IPS DF 6.9 (cell line): ENCODE results near the gene RNU6-9.
"Not testable (repeated sequence)": the region's sequence is repeated elsewhere in the genome, so short reads cannot be mapped to it uniquely, and the experiment has no call there.

Experiments used
- DNase-seq: peaks from one replicate; pipeline ENCODE4 v3.0.0-alpha.2; 2013; ENCODE audit warnings: low read depth, low spot score
- H3K27ac ChIP-seq: one replicate; pipeline ENCODE4 v1.5.1; 2013; ENCODE audit warnings: low read length, control low read depth
- H3K27me3 ChIP-seq: 2 replicates; pipeline ENCODE4 v1.6.1; 2013; ENCODE audit warnings: mild to moderate bottlenecking, low read length; ENCODE audit not compliant: control insufficient read depth, insufficient read depth
- H3K36me3 ChIP-seq: 2 replicates; pipeline ENCODE4 v1.6.1; 2013; ENCODE audit warnings: low read length; ENCODE audit not compliant: control insufficient read depth, insufficient read depth
- H3K4me1 ChIP-seq: 2 replicates; pipeline ENCODE4 v1.6.1; 2013; ENCODE audit warnings: low read length; ENCODE audit not compliant: control insufficient read depth, insufficient read depth
- H3K4me3 ChIP-seq: 2 replicates; pipeline ENCODE4 v1.5.1; 2013; ENCODE audit warnings: mild to moderate bottlenecking, low read length
- H3K9me3 ChIP-seq: 2 replicates; pipeline ENCODE4 v1.6.1; 2013; ENCODE audit warnings: low read length, inconsistent platforms; ENCODE audit not compliant: control insufficient read depth, insufficient read depth
- WGBS: extraction: QIAGEN DNeasy Blood & Tissue Kit; methylation state at CpG from one replicate; pipeline ENCODE4 v1.1.7; 2013; ENCODE audit warnings: mixed read lengths, missing lambda C conversion rate; ENCODE audit not compliant: insufficient read length, insufficient coverage; 5-methylcytosine and 5-hydroxymethylcytosine counted together

RNU6-9 gene

DNA sequence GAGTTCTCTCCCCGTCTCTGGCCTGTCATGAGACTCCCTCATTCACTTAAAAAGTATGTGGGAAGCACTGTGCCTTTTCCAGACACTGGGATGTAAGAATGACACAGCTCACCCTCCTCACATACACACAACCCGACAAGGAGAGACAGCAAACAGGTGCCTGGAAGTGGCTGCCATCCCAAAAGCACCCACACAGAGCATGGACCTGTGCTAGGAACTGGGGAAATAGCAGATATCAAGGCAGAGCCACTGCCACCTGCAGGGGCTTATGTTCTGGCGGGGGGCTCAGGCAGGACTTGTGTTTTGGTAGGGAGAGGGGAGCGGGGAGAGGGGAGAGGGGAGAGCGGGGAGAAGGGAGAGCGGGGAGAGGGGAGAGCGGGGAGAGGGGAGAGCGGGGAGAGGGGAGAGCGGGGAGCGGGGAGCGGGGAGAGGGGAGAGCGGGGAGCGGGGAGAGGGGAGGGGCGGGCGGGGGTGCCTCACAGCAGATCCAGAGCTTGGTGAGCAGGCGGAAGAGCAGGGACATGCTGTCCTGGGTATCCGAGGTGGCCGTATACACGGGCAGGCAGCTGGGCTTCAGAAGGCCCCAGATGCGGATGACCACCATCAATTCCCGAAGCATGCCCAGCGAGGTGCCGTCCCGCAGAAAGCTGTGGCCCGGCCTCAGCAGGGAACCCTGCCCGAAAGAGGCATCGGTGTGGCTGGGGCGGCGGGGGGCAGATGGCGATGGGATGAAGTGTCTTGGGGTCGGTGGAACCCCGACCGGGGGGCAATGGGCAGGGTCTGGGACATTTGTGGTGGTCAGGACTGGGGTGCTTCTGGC lies 21.6 kb upstream of the RNU6-9 start:
- no peaks in the 10 kb centered on the region for H3K27me3 ChIP-seq
- H3K27ac ChIP-seq: no peak overlapping the region
- DNase-seq: no peak
- no peaks in the 10 kb centered on the region for H3K9me3 ChIP-seq
- no peak overlapping the region for H3K4me3 ChIP-seq
- H3K36me3 ChIP-seq: peaks cover 21% of the 10 kb centered on the region; the same call in 1 of the 2 replicates
- H3K4me1 ChIP-seq: peaks cover 13% of the 10 kb centered on the region
- WGBS: no CpG with 5 or more reads among the region's 33 CpGs

DNA sequence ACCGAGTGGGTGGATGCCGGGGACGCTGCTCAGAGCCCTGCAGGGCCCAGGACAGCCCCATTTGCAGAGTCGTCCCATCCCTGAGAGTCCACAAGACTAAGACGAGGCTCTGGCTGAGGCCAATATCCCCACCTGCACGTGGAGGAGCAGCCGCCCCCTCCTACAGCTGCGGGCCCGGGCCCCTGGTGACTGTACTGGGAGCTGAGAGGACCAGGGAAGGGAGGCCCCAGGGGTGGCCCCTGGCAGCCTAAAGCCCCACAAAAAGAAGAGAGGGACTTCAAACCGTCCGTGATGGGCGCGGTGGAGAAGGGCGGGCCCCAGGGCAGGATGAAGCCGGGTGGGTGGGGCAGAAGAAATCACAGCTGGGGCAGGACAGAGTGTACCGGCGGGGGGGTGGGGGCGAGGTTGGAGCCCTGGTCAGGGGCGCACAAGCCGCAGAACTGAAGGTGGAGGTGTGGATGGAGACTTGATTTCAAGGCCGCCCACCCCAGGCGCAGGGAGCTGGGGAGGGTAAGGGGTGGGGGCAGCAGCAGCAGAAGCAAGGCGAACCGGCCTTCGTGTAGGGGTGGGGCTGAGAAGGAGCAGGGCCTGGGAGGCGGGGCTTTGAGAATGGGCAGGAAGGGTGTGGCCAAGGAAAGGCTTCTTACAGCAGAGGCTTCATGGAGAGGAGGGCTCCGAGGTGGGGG lies 20.9 kb upstream of the RNU6-9 start:
- H3K27me3 ChIP-seq: no peaks in the 10 kb centered on the region
- H3K9me3 ChIP-seq: no peaks in the 10 kb centered on the region
- H3K4me1 ChIP-seq: peaks cover 11% of the 10 kb centered on the region
- DNase-seq: no peak
- WGBS: no CpG with 5 or more reads among the region's 27 CpGs
- no peak overlapping the region for H3K27ac ChIP-seq
- H3K36me3 ChIP-seq: peaks cover 23% of the 10 kb centered on the region; the same call in 1 of the 2 replicates
- H3K4me3 ChIP-seq: no peak overlapping the region

DNA sequence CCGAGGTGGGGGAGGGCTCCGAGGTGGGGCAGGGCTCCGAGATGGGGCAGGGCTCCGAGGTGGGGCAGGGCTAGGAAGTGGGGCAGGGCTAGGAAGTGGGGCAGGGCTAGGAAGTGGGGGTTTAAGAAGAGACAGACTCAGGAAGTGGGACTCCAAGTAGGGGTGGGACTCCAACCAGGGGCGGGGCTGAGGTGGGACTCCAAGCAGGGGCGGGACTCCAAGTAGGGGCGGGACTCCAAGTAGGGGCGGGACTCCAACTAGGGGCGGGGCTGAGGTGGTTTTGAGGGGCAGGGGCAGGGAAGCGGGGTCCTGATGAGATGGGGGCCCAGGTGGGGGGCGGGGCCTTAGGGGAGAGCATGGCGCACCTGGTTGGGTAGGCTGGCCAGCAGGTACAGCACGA lies 20.2 kb upstream of the RNU6-9 start:
- H3K9me3 ChIP-seq: no peaks in the 10 kb centered on the region
- H3K27me3 ChIP-seq: no peaks in the 10 kb centered on the region
- peaks cover 11% of the 10 kb centered on the region for H3K4me1 ChIP-seq
- DNase-seq: no peak
- peaks cover 20% of the 10 kb centered on the region; the same call in 1 of the 2 replicates for H3K36me3 ChIP-seq
- H3K27ac ChIP-seq: no peak overlapping the region
- H3K4me3 ChIP-seq: no peak overlapping the region; the same call in 1 of the 2 replicates
- no CpG with 5 or more reads among the region's 13 CpGs for WGBS

DNA sequence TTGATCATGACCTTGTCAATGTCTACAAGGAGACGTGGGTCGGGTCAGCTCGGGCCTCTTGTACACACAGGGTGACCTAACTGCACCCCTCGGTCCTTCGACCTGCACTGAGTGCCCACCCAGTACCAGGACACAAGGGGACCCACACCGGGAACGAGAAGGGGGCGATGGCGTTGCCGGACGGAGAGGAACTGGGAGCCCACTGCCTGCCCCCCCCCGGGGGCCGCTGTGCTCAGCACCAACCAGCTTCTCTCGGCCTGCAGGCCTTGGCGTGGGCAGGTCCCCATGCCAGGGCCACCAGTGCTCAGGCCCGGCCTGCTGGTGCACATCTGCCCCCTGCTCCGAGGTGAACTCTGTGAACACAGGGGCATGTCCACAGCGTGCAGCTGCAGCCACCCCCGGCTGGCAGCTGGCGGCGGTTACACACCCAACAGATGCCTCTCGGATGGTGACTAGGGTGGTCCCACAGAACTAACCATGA lies 19.7 kb upstream of the RNU6-9 start:
- Histone ChIP-seq H3K4me1 (peaks cover 11% of the 10 kb centered on the region), H3K36me3 (peaks cover 15% of the 10 kb centered on the region; the same call in 1 of the 2 replicates), H3K27ac (no peak overlapping the region), H3K4me3 (no peak overlapping the region; the same call in 1 of the 2 replicates), H3K9me3 (no peaks in the 10 kb centered on the region), H3K27me3 (no peaks in the 10 kb centered on the region)
- no peak for DNase-seq
- no CpG with 5 or more reads among the region's 22 CpGs for WGBS

DNA sequence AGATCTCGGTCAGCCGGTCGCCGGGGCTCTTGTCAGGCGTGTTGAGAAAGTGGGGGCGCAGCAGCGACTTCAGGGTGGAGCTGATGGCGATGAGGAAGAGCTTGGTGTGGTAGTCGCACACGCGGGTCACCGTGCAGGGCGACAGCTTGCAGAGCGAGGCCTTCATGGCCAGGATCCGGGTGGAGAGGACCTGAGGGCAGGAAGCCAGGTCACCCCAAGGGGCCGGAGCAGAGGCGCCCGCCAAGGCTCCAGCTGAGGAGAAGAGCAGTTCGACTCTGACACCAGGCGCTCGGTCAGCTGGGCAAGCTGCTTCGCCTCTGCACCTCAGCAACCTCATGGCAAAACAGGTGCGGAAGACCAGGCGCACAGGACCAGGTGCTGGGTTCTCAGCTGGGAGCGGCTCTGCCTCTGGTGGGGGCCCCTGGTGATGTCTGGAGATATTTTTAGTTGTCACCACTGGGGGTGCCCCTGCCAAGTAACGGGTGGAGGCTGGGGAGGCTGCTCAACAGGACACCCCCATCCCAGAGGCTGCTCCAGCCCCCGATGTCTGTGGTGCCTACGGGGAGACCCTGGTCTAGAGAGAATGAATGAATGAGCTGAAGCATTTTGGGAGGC lies 17.9 kb upstream of the RNU6-9 start:
- DNase-seq: no peak
- peaks cover 11% of the 10 kb centered on the region for H3K4me1 ChIP-seq
- no peak overlapping the region for H3K27ac ChIP-seq
- H3K9me3 ChIP-seq: no peaks in the 10 kb centered on the region
- no peaks in the 10 kb centered on the region for H3K27me3 ChIP-seq
- peaks cover 18% of the 10 kb centered on the region; the same call in 1 of the 2 replicates for H3K36me3 ChIP-seq
- H3K4me3 ChIP-seq: no peak overlapping the region
- WGBS: no CpG with 5 or more reads among the region's 28 CpGs

DNA sequence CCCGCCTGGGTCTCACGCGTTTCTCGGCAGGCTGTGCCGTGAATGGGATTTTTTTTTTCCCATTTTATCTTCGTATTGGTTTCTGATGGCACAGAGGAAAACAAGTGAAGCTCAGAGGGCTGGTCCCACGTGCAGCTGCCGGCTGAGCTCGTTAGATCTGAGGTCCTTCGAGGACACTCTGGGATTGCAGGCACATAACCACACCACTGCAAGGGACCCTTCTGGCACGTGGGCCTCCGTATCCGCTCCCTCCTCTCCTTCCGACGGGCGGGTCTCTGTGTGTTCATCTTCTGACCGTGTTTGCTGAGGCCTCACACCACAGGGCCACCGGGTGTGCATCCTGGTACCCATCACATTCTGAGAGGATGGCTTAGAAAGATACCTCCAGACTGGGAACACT lies 17.2 kb upstream of the RNU6-9 start:
- no CpG with 5 or more reads among the region's 18 CpGs for WGBS
- DNase-seq: no peak
- Histone ChIP-seq H3K36me3 (peaks cover 12% of the 10 kb centered on the region; the same call in 1 of the 2 replicates), H3K27ac (no peak overlapping the region), H3K27me3 (no peaks in the 10 kb centered on the region), H3K4me3 (no peak overlapping the region), H3K9me3 (no peaks in the 10 kb centered on the region), H3K4me1 (peaks cover 9% of the 10 kb centered on the region)

DNA sequence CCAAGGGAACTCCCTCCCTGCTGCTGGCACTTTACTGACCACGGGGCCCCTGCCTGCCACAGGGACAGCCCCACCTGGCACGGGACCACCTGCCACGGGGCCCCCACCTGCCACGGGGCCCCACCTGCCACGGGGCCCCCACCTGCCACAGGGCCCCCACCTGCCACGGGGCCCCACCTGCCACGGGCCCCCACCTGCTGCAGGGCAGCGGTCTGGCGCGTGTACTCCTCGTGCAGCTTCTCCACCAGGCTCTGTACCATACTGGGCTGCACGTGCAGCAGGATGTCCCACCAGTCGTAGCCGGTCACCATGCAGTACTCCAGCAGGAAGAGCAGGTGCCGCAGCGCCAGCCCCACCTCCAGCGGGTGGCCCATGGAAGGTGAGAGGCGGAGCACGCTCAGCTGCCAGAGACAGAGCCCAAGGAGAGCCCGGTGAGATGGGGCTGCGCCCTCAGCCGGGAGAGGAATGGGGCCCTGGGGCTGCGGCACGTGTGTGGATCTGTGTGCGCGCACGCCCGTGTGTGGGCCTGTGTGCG lies 16.4 kb upstream of the RNU6-9 start:
- Histone ChIP-seq H3K27ac (no peak overlapping the region), H3K36me3 (peaks cover 18% of the 10 kb centered on the region; the same call in 1 of the 2 replicates), H3K9me3 (no peaks in the 10 kb centered on the region), H3K4me3 (no peak overlapping the region), H3K4me1 (peaks cover 9% of the 10 kb centered on the region), H3K27me3 (no peaks in the 10 kb centered on the region)
- no CpG with 5 or more reads among the region's 29 CpGs for WGBS
- DNase-seq: no peak

DNA sequence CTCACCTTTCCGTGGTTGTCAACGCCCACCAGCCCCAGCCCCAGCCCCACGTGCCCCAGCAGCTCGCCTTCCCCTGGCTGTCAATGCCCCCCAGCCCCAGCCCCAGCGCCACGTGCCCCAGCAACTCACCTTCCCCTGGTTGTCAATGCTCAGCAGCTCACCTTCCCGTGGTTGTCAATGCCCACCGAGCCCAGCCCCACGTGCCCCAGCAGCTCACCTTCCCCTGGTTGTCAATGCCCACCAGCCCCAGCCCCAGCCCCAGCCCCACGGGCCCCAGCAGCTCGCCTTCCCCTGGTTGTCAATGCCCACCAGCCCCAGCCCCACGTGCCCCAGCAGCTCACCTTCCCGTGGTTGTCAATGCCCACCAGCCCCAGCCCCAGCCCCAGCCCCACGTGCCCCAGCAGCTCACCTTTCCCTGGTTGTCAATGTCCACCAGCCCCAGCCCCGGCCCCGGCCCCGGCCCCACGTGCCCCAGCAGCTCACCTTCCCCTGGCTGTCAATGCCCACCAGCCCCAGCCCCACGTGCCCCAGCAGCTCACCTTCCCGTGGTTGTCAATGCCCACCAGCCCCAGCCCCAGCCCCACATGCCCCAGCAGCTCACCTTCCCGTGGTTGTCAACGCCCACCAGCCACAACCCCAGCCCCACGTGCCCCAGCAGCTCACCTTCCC lies 15.2 kb upstream of the RNU6-9 start:
- not testable (repeated sequence) for H3K27ac ChIP-seq

DNA sequence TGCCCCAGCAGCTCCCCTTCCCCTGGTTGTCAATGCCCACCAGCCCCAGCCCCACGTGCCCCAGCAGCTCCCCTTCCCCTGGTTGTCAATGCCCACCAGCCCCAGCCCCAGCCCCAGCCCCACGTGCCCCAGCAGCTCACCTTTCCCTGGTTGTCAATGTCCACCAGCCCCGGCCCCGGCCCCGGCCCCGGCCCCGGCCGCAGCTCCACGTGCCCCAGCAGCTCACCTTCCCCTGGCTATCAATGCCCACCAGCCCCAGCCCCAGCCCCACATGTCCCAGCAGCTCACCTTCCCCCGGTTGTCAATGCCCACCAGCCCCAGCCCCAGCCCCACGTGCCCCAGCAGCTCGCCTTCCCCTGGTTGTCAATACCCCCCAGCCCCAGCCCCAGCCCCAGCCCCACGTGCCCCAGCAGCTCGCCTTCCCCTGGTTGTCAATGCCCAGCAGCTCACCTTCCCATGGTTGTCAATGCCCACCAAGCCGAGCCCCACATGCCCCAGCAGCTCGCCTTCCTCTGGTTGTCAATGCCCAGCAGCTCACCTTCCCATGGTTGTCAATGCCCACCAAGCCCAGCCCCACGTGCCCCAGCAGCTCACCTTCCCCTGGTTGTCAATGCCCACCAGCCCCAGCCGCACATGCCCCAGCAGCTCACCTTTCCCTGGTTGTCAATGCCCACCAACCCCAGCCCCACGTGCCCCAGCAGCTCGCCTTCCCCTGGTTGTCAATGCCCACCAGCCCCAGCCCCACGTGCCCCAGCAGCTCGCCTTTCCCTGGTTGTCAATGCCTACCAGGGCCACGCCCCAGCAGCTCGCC lies 14.3 kb upstream of the RNU6-9 start:
- not testable (repeated sequence) for H3K27ac ChIP-seq, H3K4me3 ChIP-seq, DNase-seq, H3K4me1 ChIP-seq, H3K9me3 ChIP-seq, H3K27me3 ChIP-seq
- WGBS: no CpG with 5 or more reads among the region's 24 CpGs
- H3K36me3 ChIP-seq: peaks cover 29% of the 10 kb centered on the region

More for the DNA sequence above, 15.2 kb upstream of the RNU6-9 start:
- H3K4me1 ChIP-seq, H3K4me3 ChIP-seq, DNase-seq, H3K27me3 ChIP-seq, H3K9me3 ChIP-seq: not testable (repeated sequence)
- peaks cover 27% of the 10 kb centered on the region; the same call in 1 of the 2 replicates for H3K36me3 ChIP-seq
- no CpG with 5 or more reads among the region's 23 CpGs for WGBS
